Ecto neural progenitor cell (in vitro differentiated cells): Measurements from ENCODE around the gene ANKRD39.
"Not testable (repeated sequence)": the region's sequence is repeated elsewhere in the genome, so short reads cannot be mapped to it uniquely, and the experiment has no call there.

ENCODE experiments used
- DNase-seq: peaks from one replicate; pipeline ENCODE4 v3.0.0-alpha.2; 2018; ENCODE audit warnings: low spot score

Gene ANKRD39

GRCh38 chr2:96808176-96808837, 49.5 kb downstream of the ANKRD39 start:
- no peak for DNase-seq

DNA sequence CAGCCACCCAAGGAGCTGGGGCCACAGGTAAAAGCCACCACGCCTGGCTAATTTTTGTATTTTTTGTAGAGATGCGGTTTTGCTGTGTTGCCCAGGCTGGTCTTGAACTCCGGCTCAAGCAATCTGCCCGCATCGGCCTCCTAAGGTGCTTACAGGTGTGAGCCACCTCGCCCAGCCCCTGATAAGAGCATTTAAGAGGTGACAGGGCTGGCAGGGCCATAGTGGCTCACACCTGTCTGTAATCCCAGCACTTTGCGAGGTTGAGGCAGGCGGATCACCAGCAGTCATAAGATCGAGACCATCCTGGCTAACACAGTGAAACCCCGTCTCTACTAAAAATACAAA, 50.7 kb downstream of the ANKRD39 start:
- DNase-seq: no peak

GRCh38 chr2:96806468-96807126, 51.2 kb downstream of the ANKRD39 start:
- no peak for DNase-seq

GRCh38 chr2:96805946-96806345, 51.9 kb downstream of the ANKRD39 start:
- DNase-seq: not testable (repeated sequence)

DNA sequence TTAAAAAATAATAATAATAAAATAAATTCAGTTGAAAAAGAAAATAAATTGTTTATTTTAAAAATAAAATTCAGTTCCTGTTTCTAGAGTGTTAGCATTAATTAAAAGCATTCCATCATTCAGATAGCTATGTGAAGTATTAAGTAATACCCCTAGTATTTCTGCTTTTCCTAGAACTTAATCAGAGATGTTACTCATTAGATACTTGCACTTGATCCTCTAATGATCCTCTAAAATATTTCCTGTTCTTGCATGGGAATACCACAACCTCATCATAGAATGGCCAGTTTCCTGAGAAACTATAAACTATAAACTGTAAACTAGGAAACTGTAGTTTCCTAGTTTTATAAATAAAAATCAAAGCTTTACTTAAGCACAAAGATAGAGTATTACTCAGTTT, 52.8 kb downstream of the ANKRD39 start:
- DNase-seq: no peak

DNA sequence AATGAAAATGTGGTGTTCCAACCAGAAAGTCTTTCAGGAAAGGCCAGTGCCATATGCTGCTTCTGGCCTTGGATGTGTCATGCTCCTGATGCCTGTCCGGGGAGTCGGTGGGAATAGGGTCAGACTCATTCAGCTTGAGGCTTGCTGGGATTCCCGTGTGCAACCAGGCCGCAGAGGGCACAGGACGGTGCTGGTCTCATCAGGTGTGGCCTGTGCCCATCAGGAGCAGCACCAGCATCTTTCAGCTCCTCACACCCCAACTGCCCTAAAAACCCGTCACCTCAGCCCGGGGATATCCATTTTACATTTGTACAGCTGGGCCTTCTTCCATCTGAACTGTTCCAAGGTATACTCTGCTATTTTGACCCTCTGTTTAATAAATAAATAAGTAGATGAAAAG, 55.1 kb downstream of the ANKRD39 start:
- DNase-seq: no peak

GRCh38 chr2:96801786-96802595, 55.8 kb downstream of the ANKRD39 start:
- no peak for DNase-seq

- DNase-seq: peak; percentile 79
Measured at GRCh38 chr2:96801005-96801785, 56.6 kb downstream of the ANKRD39 start.

DNA sequence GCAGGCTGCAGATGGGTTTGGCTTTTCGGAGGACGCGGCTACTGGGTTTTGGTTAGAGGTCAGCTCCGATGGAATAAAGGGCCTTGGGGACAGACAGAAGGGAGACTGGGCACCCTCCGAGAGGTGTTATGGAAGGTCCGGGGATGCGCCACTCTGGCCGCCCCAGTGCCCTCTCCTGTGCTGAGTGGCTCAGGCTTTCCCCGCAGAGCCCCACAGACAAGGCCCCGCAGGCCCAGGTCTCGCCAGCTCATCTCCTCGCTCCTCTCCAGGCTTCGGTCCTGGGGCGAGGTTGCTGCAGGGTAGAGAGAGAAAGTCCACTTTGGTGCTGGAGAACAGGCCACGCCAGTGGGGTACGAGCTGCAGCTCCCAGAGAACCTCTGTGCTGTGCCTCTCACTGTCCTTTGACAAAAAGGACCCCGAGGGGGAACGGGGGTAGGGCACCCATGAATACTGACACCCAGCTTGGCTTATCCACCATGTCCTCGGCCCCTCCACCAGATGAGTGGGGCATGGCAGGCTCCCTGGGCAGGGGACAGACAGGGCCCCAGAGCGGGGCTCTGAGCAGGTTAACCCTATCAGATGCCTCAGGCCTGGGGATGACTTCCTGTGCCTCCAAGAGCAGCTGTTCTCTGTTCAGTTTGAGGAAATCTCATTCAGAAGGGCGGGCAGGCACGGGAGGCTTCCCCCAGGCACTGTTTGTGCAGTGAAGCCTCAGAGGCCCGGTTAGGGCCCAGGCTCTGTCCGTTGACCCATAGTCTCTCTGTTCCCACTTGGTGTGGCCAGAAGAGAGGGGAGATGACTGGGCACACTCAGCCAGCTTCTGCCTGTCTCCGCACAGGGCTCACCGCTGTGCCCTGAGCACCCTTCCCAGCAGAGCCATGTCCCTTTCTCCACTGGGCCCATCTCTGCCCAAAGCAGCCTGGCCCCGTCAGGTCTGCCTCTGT, 57.5 kb downstream of the ANKRD39 start:
- no peak for DNase-seq

- DNase-seq: no peak
Measured at GRCh38 chr2:96799623-96799935, 58.2 kb downstream of the ANKRD39 start.

DNA sequence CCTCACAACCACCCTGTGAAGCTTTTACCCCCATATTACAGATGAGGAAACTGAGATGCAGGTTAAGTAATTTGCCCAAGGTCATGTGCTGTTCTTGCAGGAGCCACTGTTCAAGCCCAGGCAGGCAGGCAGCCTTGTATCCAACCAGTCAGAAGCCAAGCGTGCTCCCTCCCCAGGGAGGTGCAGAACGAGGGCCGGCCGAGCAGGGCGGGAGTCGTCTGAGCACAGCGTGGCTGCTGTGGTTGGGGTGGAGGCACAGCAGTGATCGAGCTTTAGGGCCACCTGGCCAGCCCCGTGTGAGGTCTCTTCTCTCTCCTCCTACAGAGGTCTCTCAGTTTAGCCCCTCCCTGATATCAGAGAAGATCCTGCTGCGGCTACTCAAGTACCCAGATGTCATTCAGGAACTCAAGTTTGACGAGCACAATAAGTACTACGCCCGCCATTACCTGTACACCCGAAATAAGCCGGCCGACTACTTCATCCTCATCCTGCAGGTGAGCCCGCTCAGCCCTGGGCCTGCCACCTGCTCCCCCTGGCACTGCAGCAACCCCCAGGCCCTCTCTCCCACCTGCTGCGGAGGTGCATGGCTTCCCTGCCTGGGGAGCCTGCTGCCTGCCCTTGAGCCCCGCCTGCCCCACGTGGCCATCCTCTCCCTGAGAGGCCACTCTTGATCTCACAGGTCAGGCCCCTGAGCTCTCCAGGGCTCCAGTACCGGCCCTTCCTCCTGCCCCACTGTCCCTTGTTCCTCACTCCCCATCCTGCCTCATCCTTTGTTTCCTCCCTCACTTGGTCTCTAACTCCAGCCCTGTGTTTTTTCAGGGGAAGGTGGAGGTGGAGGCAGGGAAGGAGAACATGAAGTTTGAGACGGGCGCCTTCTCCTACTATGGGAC, 58.8 kb downstream of the ANKRD39 start:
- no peak for DNase-seq
